Gastroesophageal sphincter (tissue), 4 donors: ENCODE measurements around the gene CFAP74. TPM values are rescaled to one million over a fixed set of nuclear protein-coding genes. Genes with fewer than 3 reads are reported as not detected.

Experiments used
- ATAC-seq: fragments of 150-250 bp; one replicate; pipeline ENCODE4 v1.9.1; 2016; ENCODE audit warnings: mild to moderate bottlenecking, moderate library complexity
- H3K27ac ChIP-seq, 4 donors: fragments of 200-600 bp; sonication (generic) in 3 of 4; 1 replicate in 3 of 4; 2 replicates in 1 of 4; pipeline ENCODE4 v1.5.1; 2016 to 2019
- H3K27me3 ChIP-seq: fragments of 200-600 bp; sonication (generic); one replicate; pipeline ENCODE4 v1.5.1; 2019
- H3K36me3 ChIP-seq, 2 donors: fragments of 200-600 bp; sonication (generic); one replicate each; pipeline ENCODE4 v1.5.1; 2019; ENCODE audit warnings: control low read depth in 1 of 2
- H3K4me1 ChIP-seq, 3 donors: fragments of 200-600 bp; sonication (generic); 1 replicate in 2 of 3; 2 replicates in 1 of 3; pipeline ENCODE4 v1.5.1; 2016 to 2019; ENCODE audit warnings: control low read depth in 2 of 3
- H3K4me3 ChIP-seq, 2 donors: fragments of 200-600 bp; sonication (generic); one replicate each; pipeline ENCODE4 v1.5.1; 2019; ENCODE audit warnings: mild to moderate bottlenecking in 1 of 2, moderate library complexity in 1 of 2
- H3K9me3 ChIP-seq, 3 donors: fragments of 200-600 bp; sonication (generic); one replicate each; pipeline ENCODE4 v1.5.1; 2017 to 2019; ENCODE audit warnings: control low read depth in 2 of 3
- CTCF ChIP-seq, 4 experiments: fragments of 200-600 bp in 2 of 4; fragments of 450-650 bp in 2 of 4; sonication (generic) in 1 of 4; IDR thresholded peaks; one replicate each; pipeline ENCODE4 v1.5.1; 2017 to 2019; ENCODE audit warnings: antibody characterized with exemption in 4 of 4, mild to moderate bottlenecking in 2 of 4, moderate library complexity in 2 of 4
- EP300 ChIP-seq: sonication (generic); formaldehyde crosslinking; IDR thresholded peaks from one replicate; pipeline ENCODE4 v1.6.1; 2017; ENCODE audit warnings: antibody characterized with exemption, mild to moderate bottlenecking
- POLR2A ChIP-seq, 2 donors: fragments of 450-650 bp; IDR thresholded peaks; one replicate each; pipeline ENCODE4 v1.6.1; 2017; ENCODE audit warnings: antibody characterized with exemption in 2 of 2, mild to moderate bottlenecking in 2 of 2, moderate library complexity in 1 of 2
- POLR2AphosphoS5 ChIP-seq: sonication (generic); formaldehyde crosslinking; IDR thresholded peaks from one replicate; pipeline ENCODE4 v1.6.1; 2017; ENCODE audit warnings: antibody characterized with exemption
- WGBS, 2 donors: methylation state at CpG; one replicate each; pipeline ENCODE4 v1.1.5; 2018; ENCODE audit warnings: low coverage in 1 of 2; 5-methylcytosine and 5-hydroxymethylcytosine counted together
- total RNA-seq, 4 donors: library from RNA; depleted of rRNA; stranded (reverse); fragments of >200 nt; gene quantifications; one replicate each; pipeline ENCODE4 v1.1.0, GENCODE V29; 2016

The CFAP74 gene
- total RNA-seq, 4 donors from 2014 or later, result 0.12 TPM; not detected in 3

DNA sequence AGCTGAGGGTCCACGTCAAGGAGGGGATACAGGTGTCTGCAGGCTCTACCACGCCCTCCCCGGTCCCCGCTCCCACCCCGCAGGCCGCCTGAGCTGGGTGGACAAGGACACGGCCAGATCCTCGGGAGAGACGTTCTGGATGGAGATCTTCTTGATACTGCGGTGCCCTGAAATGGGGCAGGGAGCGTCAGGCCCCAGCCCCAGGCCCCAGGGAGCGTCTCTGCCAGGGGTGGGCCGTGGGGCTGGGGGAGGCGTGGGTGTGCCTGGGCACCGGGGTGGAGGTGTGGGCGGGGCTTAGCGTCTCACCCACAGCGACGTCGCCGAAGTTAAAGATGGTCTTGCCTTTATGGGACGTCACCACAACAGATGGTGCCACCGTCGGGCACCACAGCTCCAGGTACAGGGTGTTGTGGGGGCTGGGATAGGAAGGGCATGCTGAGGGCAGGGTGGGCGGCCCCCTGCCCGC, 77.2 kb downstream of the CFAP74 start:
- peaks cover 6% of the 10 kb centered on the region for H3K27me3 ChIP-seq
- H3K27ac ChIP-seq, result no peak overlapping the region
- no peak for ATAC-seq
- H3K9me3 ChIP-seq, result no peaks in the 10 kb centered on the region
- H3K4me1 ChIP-seq, result no peaks in the 10 kb centered on the region
- TF ChIP-seq POLR2A (IDR thresholded peaks at IDR 0.05) (no peak), CTCF (IDR thresholded peaks at IDR 0.05) (no peak), EP300 (no peak), POLR2AphosphoS5 (no peak)
- no CpG with 5 or more reads among the region's 26 CpGs for WGBS, 2 donors
- no peaks in the 10 kb centered on the region for H3K36me3 ChIP-seq
- no peak overlapping the region for H3K4me3 ChIP-seq

DNA sequence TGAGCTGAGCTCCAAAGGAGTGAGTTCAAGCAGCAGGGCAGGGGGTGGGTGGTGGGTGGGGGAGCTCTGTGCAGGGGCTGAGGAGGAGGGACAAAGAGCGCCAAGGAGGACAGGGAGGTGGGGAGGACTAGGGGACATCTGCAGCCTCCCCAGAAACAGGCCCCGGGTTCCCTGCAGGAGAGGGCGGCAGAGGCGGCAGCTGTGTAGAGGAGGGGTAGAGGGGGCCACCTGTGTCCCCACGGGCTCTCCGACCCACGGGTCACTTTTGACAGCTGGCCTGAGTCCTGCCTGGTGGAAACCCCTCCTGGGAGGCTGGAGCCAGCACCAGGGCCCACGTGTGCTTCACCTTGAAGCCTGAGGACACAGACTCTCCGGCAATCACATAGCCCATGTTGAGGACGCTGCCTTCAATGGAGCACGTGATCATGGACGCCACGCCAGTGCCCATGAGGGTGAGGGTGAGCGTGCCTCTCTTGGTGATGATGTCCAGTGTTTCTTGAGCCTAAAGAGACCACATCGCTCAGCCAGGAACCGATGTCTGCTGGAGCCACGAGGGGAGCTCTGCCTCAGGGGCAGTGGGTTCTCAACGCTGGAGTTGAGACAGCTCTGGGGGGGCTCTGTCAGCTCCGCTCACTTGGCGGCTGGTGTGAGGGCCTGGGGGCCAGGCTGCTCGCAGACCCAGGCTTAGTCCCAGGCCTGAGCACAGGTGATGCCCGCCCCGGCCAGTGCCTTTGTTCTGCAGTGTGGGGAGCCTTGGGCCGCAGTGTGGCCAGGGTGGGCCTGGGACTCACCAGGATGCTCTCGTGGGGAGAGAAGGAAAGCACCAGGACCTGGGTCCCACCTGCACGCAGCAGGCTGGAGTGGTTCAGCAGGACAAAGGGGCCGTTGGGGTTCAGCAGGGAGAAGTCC, 77.9 kb downstream of the CFAP74 start:
- Histone ChIP-seq H3K36me3 (no peaks in the 10 kb centered on the region), H3K27me3 (peaks cover 6% of the 10 kb centered on the region), H3K27ac (no peak overlapping the region), H3K9me3 (no peaks in the 10 kb centered on the region), H3K4me1 (no peaks in the 10 kb centered on the region), H3K4me3 (no peak overlapping the region)
- no peak for ATAC-seq
- WGBS, 2 donors, result 65% methylated on average over 6 of the region's 27 CpGs; no CpG with 5 or more reads in 1 of the 2 donors
- TF ChIP-seq POLR2A (IDR thresholded peaks at IDR 0.05), result no peak
- TF ChIP-seq CTCF (IDR thresholded peaks at IDR 0.05), result no peak
- TF ChIP-seq EP300, result no peak
- TF ChIP-seq POLR2AphosphoS5, result no peak

GRCh38 chr1:1924849-1925248, 78.7 kb downstream of the CFAP74 start:
- no peaks in the 10 kb centered on the region for H3K9me3 ChIP-seq
- TF ChIP-seq CTCF (IDR thresholded peaks at IDR 0.05) (no peak), EP300 (no peak), POLR2AphosphoS5 (no peak), POLR2A (IDR thresholded peaks at IDR 0.05) (no peak)
- no peaks in the 10 kb centered on the region for H3K36me3 ChIP-seq
- H3K4me3 ChIP-seq, result no peak overlapping the region
- 92 to 97% methylated on average over 5 to 8 of the region's 21 CpGs for WGBS, 2 donors
- ATAC-seq, result no peak
- H3K27me3 ChIP-seq, result peaks cover 6% of the 10 kb centered on the region
- H3K4me1 ChIP-seq, result peaks cover 0 to 3% (median 0%) of the 10 kb centered on the region in 3 donors
- no peak overlapping the region for H3K27ac ChIP-seq

- Histone ChIP-seq H3K4me3 (no peak overlapping the region), H3K27ac (no peak overlapping the region), H3K36me3 (no peaks in the 10 kb centered on the region), H3K4me1 (peaks cover 0 to 8% (median 0%) of the 10 kb centered on the region in 3 donors), H3K27me3 (peaks cover 6% of the 10 kb centered on the region), H3K9me3 (no peaks in the 10 kb centered on the region)
- WGBS, 2 donors, result 50 to 71% methylated on average over 3 to 4 of the region's 18 CpGs
- ATAC-seq, result no peak
- TF ChIP-seq EP300, result no peak
- TF ChIP-seq POLR2AphosphoS5, result no peak
- TF ChIP-seq POLR2A (IDR thresholded peaks at IDR 0.05), result no peak
- TF ChIP-seq CTCF (IDR thresholded peaks at IDR 0.05), result no peak
These were observed 79.2 kb downstream of the CFAP74 start for GRCh38 chr1:1924386-1924785.
